Measurements from ENCODE around the gene SMG1. TPM values are rescaled to one million over a fixed set of nuclear protein-coding genes. Genes with fewer than 3 reads are reported as not detected.
A peak's percentile ranks its signal among the peaks of the same experiment; 100 is the strongest.
"Not testable (repeated sequence)": the region's sequence is repeated elsewhere in the genome, so short reads cannot be mapped to it uniquely, and the experiment has no call there.

SMG1 gene
- total RNA-seq, 1 donor from 2014 or later: 67.1 TPM

DNA sequence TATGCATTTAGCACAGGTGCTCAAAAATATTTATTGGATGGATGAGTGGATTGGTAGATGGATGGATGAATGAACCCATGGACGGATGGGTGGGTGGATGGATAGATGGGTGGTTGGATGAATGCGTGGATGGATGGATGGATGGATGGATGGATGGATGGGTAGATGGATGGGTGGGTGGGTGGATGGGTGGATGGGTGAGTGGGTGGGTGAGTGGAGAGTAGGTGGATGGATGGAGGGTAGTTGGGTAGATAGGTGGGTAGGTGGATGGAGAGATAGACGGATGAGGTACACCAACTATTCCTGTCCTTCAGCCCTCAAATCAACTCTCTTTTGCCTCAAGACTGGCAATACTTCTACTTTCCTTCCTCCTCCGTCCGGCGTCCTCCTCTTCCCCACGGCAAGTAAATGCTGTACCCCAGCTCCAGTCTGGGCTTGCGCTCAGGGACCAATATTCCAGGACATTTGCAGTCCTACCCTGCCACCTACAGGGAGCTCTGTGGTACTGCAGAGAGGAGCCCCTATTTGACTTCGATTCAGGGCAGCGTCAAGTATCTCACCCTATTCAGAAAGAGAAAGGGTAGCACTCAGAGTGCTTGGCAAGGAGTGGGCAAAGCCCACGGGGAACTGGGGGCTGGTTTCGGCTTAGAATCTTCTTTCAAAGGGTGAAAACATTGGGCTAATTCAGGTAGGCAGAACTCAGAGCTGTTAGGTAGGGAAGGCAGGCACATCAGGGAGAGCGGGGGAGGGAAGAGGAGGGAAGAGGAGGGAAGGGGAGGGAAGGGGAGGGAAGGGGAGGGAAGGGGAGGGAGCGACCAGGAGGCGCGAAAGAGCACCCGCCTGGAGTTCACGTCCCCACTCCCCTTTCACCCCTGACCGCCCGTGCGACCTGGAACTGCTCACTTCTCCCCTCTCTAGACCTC lies 166.3 kb downstream of the SMG1 start:
- not testable (repeated sequence) for H3K27me3 ChIP-seq (ENCODE audit: control insufficient read depth, insufficient read depth, low read length); DNase-seq (ENCODE audit: low read depth); FAIRE-seq; H3K36me3 ChIP-seq (ENCODE audit: control insufficient read depth, insufficient read depth, low read length); H3K4me3 ChIP-seq (ENCODE audit: low read depth, low read length)
- TF ChIP-seq, protein P1, sequence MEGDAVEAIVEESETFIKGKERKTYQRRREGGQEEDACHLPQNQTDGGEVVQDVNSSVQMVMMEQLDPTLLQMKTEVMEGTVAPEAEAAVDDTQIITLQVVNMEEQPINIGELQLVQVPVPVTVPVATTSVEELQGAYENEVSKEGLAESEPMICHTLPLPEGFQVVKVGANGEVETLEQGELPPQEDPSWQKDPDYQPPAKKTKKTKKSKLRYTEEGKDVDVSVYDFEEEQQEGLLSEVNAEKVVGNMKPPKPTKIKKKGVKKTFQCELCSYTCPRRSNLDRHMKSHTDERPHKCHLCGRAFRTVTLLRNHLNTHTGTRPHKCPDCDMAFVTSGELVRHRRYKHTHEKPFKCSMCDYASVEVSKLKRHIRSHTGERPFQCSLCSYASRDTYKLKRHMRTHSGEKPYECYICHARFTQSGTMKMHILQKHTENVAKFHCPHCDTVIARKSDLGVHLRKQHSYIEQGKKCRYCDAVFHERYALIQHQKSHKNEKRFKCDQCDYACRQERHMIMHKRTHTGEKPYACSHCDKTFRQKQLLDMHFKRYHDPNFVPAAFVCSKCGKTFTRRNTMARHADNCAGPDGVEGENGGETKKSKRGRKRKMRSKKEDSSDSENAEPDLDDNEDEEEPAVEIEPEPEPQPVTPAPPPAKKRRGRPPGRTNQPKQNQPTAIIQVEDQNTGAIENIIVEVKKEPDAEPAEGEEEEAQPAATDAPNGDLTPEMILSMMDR (IDR thresholded peaks at IDR 0.05; ENCODE audit: insufficient read depth, low read length, severe bottlenecking): peak; percentile 44

DNA sequence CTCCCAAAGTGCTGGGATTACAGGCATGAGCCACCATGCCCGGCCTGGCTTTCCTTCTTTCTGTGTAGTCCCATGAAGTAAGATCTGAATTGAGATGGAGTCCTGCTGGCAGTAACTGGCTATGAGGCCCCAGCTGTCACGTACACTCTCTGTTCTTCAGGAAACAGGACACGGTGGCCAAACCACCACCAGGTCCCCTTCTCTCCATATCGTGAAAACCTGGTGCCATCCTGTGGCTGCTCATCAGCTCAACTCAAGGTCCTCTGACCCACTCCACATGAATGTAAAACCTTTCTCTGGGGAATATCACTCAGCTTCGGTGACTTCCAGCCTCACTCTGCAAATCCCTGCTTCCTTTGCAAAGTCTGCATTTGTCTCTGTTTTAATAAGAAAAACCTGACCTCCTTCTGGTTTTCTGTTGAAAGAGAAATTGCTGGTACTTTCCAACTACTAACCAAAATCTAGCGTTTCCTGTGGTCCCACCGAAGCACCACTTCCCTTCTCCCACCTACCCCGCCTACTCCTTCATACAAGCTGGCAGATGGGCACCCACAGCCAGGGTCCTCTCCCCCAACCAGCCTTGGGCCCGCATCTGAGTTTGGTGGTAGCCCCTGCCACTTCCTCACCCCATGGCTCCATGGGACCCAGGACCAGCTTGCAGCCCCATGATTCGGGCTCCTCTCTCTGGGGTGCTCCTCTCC lies 168.1 kb downstream of the SMG1 start:
- not testable (repeated sequence) for FAIRE-seq; H3K36me3 ChIP-seq (ENCODE audit: control insufficient read depth, insufficient read depth, low read length); DNase-seq (ENCODE audit: low read depth); H3K27me3 ChIP-seq (ENCODE audit: control insufficient read depth, insufficient read depth, low read length); H3K4me3 ChIP-seq (ENCODE audit: low read depth, low read length)

DNA sequence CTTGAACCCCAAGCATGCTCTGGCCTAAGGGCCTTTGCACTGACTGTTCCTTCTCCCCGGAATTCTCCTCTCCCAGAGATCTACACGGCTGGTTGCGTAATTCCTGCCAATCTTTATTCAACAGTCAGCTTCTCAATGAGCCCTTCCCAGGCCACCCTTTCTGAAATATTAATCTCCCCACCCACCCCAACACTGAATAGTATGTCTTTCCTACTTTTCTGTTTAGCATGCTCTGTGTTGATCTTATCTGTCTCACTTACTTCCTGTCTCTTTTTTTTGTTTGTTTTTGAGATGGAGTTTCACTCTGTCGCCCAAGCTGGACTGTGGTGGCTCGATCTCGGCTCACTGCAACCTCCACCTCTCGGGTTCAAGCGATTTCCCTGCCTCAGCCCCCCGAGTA lies 169.6 kb downstream of the SMG1 start:
- not testable (repeated sequence) for H3K27me3 ChIP-seq (ENCODE audit: control insufficient read depth, insufficient read depth, low read length); H3K4me3 ChIP-seq (ENCODE audit: low read depth, low read length); DNase-seq (ENCODE audit: low read depth); H3K36me3 ChIP-seq (ENCODE audit: control insufficient read depth, insufficient read depth, low read length); FAIRE-seq

Other genes starting within 250 kb of the SMG1 start
- gene RPS15A, start 136.1 kb downstream of the SMG1 start, total RNA-seq: 2,488 and 3,748 TPM in 2 replicates
- gene ARL6IP1, start 124.9 kb downstream of the SMG1 start, total RNA-seq: 189 and 375 TPM in 2 replicates
- 3.1 and 5.0 TPM in 2 replicates for gene TMC7, start 57.5 kb upstream of the SMG1 start, total RNA-seq
- gene COQ7, start 141.2 kb upstream of the SMG1 start, total RNA-seq: 15.5 and 19.5 TPM in 2 replicates
- gene ITPRIPL2, start 187.6 kb upstream of the SMG1 start, total RNA-seq: 16.8 and 18.7 TPM in 2 replicates
- 1.1 and 1.3 TPM in 2 replicates for gene SYT17, start 241.8 kb upstream of the SMG1 start, total RNA-seq